NCI-H460 (cell line): ENCODE data around the gene SLC35A2. TPM values are rescaled to one million over a fixed set of nuclear protein-coding genes. Genes with fewer than 3 reads are reported as not detected.

Source experiments
- DNase-seq: peaks from one replicate; pipeline ENCODE4 v3.0.0-alpha.2; 2016; ENCODE audit warnings: low read depth; ENCODE audit errors: extremely low read depth
- polyA plus RNA-seq: library from polyadenylated mRNA; depleted of rRNA; stranded (reverse); fragments of >200 nt; gene quantifications from 2 replicates; pipeline ENCODE4 v1.2.3, GENCODE V29; 2014; cell fraction: nucleus; rRNA removed
- total RNA-seq: library from RNA; depleted of rRNA; stranded (reverse); fragments of >200 nt; shearing (Covaris generic); gene quantifications from 2 replicates; pipeline ENCODE4 v1.2.3, GENCODE V29; 2014; rRNA removed

The SLC35A2 gene
- total RNA-seq: 22.8 and 25.9 TPM in 2 replicates
- polyA plus RNA-seq: 37.7 and 44.7 TPM in 2 replicates

DNA sequence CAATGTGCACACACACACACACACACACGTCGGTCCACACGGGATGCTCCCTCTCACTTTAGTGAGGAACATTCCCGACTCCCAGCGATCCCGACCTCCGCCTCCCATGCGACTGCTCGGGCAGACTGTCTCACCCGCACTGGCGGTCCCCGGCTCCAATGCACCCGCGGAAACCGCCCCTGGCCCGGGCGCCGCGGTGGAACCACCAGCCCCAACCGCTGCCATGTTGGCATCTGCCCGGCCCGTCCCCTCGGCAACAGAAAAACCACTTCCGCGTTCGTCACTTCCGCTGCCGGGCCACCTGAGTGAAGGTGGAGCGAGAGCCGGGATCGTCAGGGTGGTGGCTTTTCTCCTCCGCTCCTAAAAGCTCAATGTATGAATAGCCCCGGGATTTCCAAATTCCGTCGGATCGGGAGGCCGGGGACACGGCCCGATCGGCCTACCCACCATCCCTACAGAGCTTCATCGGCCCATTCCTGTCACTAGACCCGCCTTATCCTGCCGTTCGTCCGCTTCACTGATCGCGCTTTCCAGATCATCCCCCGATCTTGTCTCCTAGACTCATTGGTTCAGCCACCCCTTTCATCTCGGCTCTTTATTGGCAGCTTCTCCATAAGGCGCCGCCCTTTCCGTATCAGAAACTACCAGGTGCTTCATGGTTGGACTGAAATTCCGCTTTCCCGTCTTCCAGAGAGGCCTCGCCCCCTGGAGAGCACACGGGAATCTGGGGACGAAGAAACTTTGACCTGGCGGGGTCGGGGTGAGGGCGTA, at the start of gene SLC35A2:
Gene SLC35A2 (minus strand): TSS at position 235 of the 771 bp plus-strand sequence. CDS start 10 bp downstream, at position 225.
- DNase-seq: peak; percentile 62

DNA sequence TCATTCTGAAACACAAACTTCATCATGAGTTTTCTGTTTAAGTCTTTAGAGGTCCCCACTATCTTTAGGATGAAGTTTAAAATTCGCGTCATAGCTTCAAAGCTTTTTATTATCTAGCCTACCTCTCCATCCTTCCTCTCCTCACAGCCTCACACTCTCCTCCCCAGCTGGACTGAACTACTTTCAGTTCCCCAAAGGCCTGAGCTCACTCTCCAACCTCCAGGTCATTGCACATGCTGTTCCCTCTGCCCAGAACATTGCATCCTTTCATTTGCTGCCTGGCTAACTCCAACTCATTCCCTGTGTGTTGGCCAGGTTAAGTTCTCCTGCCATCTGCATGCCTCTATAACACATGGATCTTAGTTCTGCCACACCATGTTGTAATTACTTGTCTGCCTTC, 48.8 kb upstream of the SLC35A2 start:
- no peak for DNase-seq

DNA sequence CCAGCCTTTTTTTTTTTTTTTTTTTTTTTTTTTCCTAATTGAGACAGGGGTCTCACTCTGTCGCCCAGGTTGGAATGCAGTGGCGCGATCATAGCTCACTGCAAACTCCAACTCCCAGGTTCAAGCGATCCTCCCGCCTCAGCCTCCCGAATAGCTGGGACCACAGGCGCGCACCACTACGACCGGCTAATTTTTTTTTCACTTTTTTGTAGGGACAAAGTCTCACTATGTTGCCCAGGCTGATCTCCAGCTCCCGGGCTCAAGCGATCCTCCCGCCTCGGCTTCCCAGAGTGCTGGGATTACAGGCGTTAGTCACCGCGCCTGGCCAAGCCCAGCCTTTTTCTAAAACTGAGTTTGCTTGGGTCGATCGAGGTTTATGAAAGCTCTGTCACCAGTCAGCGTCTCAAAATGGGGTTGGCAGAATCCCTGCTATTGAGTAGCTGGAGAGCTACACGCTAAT, 47.2 kb upstream of the SLC35A2 start:
- no peak for DNase-seq

DNA sequence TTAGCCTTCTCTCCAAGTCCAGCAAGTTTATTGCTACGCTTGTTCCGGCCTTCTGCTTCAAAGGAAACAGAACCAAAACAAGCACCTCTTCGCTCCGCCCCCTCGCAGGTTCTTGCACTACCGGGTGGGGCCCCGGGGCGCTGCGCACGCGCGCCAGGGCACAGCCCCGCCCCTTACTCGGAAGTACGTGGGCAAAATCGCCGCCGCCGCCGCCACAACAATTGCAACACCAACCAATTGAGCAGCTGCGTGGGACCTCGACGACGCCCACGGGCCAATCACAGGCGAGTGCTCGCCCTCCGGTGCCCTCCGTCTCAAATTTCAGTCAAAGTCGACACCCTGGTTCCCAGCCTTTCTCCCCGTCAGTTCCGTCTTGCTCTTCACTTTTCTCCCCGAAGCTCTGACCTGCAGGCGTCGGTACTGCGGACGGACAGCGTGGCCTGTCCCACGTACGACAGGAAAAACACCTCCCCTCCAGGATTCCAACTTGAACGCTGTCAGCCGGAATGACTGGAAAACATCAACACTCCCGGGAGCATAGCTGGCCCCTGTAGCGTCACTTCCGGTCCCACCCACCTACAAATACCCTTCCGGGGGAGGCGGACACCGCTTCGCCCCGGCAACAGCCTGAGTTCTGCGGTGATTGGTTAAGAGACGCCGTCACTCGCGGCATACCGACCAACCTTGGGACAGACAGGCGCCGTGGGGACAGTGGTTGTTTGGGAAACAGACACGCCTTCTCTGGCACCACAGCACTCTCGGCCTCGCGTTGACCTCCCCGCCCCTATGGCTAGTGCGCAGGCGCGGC, 46.6 kb upstream of the SLC35A2 start:
- peak; percentile 98 for DNase-seq

DNA sequence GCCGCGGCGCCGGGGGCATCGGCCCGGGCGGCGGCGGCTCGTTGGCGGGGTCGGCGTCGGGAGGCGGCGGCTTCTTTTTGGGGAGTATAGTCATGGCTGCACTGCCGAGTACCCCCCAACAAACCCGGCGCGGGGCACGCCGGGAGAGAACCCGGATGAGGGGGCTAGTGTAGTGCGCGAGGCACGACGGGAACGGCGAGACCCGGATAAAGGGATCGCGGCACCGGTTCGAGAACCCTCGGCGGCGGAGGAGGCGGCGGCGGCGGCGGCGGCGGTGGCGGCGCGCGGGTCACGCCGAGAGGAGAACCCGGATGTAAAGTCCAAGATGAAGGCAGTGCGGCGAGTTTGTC, 46.0 kb upstream of the SLC35A2 start, which contains the start of gene OTUD5:
Gene OTUD5 (minus strand): TSS at position 131 of the 350 bp plus-strand sequence. CDS start 37 bp downstream, at position 94.
- DNase-seq: no peak

DNA sequence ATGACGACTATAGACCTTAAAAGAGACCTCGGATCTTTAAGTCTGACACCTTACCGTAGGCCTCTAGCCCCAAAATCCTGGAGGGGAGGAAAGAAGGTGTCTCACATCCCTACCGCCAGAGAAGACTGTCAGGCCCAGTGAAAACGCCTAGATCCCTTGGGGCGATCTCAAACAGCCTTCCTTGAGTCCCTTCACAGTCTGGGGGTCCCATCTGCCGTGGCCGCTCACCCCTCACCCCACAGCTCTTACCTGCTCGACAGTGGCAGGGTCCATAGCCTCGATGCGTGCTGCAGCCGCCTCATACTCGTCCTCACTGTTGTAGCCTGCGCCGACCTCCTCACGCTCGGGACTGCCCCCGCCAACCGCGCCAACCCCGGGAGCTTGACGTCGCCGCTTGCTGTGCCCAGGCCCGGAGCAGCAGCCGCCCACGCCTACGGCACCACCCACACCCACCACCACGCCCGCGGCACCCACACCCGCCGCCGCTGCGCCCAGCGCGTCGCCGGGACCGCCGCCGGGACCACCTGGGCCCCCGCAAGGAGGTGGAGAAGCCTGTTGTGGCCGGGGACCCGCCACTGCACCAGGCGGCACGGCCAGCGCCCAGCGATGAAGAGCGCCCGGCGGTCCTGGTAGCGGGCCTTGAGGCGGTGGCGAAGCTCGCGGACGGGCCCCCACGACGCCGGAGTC, 45.4 kb upstream of the SLC35A2 start:
- DNase-seq: no peak

DNA sequence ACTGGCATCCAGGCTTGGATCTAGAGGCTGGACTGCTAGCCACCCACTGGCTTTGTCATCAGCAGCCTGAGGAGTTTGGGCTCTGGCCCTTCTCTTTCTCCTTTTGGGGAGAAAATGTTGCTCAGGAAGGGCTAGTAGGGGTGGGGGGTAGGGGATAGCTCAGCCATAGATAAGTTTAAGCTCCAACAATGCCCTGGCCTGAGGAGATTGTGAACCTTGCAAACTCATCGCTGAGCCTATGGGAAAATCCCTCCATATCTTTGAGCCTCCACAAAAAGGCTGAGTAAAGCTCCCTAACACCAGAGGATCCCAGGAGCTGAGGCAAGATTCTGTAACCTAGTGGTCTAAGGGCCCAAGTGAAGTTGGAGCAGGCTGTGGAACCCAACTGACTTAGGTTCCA, 37.1 kb upstream of the SLC35A2 start:
- no peak for DNase-seq

DNA sequence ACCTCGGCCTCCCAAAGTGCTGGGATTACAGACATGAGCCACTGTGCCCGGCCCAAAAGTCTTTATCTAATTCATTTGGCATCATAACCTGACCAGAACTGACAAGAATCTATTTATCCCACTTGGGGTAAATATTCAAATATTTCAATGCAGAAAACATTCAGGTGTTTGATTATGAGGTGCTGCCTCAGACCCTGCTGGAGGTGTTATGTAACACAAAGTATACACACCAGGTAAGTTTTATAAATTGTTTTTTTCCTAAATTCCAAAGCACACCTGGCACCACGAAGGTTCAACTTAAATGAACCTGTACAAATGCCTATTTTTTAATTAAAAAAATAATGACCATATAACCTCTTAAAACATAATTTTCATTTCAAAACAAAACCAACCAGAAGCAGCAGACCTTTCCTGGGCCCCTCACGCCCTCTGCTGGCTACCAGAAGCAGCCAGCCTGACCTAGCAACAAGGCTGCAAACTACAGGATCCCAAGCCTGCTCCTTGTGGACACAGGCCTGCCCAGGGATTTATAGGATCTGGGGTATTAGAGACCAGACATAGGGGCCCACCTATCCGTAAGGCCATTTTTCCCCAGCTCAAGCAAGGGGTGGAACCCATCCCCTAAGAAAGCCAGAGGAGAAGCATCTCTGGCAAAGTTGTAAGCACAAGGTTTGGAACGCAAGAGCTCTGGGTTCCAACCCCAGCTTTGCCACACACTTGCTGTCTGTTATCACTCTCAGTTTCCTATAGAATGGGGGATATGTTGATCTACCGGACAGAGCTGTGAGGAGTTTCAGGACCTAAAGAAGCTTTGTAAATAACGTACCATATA, 34.3 kb upstream of the SLC35A2 start:
- peak; percentile 45 for DNase-seq

DNA sequence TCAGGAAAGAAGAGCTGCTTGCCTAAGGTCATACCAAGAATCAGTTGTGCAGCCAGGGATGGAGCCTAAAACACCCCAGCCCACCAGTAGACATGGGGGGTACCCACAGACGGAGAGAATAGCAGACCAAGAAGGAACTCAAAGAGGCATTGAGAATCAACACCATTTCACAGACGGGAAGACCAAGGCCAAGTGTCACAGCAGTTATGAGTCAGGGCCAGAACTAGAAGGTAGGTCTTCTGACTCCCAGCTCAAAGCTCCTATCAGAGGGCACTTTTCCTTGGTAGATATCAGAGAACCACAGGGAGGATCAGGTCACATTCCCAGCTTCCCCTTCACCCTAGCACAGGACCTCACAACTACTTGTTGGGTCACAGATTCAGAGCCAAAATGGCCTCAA, 31.4 kb upstream of the SLC35A2 start:
- DNase-seq: no peak

DNA sequence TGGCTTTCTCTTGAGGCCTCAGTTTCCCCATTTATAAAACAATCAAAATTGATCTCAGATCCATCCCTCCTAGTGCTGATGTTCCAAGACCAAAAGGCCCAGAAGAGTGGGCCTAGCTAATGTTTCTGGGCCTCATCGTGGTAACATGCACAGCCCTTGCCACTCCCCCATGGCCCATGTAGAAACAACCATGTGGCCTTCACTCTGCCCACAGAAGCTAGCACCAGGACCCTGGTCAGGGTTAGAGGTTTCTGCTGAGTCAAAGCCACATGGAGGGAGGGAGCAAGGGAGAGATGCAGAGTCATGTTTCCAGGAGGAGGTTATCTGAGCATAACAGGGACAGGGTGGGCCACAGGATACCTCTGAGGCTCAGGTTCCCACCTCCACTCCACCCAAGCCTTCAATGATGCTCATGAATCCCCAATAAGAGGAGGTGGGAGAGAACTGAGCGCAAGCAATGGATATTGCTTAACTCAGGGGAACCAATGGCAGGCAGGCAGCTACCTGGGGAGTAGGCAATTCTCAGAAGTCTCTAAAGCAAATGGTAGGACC, 29.0 kb upstream of the SLC35A2 start:
- no peak for DNase-seq

DNA sequence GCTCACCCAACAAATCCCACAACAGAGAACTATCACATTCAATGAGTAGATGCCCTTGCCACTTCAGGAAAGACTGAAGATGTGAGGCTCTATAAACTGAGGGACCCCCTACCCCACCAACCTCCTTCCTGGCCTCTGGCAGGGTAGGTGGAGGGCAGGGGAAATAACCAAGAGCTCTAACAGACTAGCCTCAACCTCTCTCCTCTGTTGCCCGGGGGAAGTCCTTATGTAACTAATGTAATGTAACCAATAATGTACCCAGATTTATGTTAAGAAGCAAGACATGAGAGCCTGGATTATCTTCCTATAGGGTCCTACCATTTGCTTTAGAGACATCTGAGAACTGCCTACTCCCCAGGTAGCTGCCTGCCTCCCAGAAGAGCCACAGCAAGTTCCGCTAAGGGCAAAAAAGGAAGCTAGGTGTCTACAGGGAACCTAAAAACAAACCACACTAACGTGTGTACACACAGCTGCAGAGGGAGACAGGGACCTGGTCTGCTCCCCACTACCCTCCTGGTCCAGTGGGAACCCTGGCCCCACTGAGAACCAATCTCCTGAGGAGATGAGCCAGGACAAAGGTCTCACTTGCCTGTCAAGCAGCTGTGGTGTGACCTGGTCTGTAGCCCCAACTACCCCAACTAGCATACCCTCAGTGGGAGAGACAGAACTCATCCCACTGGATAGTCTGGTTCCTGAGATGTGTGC, 28.2 kb upstream of the SLC35A2 start:
- DNase-seq: no peak

DNA sequence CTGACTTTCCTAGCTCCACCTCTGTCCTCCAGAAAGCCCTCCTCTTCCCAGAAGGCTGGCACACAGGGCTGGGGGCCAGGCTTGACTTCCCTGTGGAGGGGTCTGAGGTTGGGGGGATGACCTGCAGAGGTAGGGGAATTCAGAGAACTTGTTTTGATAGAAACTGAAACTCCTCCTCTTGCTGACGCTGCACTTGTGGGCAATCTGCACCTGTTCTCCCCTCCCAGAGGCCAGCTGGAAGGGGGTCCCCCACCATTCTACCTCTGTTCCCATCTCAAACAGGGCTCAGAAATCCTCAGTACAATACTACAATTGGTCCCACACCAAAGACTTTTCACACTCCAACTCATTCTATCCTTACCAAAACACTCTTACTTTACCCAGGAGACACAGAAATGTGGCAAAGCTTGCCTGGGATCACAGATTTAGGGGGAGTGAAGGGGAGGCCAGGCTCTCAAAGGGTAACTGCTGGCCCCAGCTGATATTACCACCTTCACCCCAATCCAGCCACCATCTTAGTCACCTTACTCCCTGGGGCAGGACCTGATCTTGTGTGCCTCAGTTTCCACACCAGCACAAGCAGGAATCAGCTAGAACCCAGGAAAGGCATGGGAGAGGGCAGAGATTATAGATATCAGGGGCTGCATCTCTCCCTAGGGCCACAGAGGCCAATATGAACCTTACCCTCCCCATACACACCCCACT, 27.4 kb upstream of the SLC35A2 start:
- DNase-seq: no peak

DNA sequence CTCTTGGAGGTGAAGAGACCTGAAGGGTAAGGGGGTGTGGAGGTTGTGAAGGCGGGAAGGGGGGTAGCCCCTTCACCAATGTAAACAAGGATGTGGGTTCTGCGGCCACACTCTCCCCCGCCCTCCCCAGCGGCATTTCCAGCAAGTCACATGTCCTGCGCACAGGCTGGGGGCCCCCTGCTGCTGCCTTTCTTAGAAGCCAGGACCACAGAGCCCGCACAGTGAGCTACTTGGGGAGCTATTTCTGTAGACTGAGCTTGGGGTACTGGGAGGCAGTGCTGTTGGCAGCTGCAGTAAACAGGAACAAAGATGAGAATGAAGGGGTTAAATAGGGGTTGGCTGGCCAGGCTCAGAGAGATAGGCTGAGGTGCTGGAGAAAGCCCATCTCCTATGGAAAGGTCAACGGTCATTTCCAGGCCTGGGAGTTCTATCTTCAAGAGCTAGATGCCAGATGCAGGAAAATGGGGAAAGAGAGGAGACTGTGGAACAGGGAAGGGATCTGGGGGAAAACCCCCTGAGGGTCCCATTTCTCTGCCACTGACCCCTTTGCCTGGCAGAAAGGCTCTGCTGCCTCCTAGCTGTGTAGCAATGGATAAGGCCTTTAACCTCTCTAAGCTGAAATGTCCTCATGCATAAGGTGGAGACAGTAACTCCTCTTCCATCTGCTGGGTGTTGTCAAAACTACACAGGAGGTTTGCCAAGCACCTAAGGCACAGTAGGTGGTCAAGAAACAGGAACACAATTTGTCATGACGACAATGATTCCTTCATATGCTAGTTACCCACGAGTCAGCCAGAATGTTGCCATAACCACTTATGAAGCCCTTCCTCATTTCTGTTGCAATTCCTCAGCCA, 25.8 kb upstream of the SLC35A2 start:
- no peak for DNase-seq

DNA sequence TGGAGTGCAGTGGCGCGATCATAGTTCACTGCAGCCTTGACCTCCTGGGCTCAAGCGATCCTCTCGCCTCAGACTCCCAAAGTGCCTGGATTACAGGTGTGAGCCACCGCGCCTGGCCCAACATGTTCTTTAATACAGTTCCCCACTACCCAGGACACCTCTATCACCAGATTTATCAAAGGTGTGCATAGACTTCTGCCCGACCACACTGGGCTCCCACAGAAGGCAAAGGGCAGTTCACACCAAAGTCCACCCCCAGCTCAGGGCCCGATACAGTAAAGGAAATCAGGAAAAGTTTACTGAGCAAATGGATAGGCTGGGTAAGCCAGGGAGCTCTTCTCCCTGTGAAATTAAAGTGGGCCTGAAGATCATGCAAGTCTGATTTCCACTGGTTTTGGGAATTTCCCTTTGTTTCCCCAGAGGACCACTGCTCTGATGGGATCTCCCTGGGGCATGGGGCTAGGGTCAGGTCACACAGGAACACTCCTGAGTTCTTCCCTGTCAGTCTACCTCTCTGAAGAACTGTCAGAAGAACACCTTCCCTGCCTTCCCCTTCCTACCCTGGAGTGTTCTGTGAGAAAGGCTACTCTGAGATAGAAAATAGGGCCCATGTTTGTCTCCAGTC, 25.1 kb upstream of the SLC35A2 start:
- no peak for DNase-seq

DNA sequence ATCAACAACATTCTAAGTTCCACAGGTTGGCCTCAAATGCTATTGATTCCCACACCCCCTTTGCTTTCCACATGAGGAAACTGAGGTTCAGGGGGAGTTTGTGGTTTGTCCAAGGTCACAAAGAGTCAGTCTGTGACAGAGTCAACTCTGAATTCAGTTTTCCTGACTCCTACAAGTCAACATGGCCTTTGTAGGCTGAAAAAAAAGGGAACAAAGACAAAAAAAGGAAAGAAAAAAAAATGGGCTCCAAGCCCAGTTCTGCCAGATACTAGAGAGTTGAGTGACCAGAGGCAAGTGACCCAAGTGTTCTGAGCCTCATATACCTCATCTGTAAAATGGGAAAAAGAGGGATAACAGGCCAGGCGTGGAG, 23.8 kb upstream of the SLC35A2 start:
- no peak for DNase-seq

DNA sequence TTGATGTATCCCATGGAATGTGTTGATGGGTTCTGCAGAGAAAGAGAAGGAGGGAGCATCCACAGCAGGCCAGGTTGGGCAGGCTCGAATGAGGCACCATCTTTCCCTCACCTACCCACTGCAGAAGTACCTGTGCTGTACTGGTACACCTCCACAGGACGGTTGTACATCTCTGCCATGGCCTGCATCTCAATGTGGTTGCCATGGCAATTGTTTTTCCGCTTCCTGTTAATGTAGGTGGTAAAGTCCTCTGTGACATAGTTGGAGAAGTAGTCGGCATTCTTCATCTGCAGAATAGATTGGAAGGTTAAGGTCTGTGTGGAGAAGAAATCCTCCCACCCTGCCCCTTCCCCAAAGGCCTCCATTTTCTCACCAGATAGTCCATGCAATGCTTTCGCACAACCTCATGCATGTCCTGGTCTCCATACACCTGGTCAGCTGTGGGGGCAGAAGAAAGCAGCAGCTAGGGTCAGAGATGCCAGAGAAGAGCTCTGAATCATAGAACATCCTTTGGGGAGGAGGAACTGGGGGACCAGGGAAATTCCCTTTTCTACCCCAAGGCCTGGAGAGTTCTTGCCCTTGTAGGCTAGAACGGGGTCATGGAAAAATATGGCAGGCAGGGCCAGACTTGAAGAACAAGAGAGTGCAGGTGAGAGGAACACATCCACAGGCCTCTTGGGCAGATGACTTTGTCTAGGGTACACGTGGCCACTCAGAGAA, 23.3 kb upstream of the SLC35A2 start:
- DNase-seq: no peak

DNA sequence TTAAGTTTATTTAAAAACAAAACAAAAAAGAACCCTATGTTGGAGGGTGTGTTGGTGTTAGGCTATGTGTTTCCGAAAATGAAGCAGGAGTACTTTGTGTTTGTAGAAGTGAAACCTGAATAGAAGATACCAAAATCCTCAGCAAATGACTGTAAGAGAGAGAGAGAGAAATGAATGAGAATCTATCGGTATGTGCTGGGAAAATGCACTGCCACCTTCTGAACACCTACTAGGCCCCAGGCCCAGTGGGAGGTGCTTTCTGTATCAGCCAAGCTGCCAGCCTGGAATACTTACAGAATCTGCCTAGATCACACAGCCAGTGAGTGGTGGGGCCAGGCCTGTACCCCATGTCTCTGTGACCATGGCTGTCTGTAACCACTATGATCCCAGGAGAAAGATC, 22.3 kb upstream of the SLC35A2 start:
- no peak for DNase-seq
